Measurements from ENCODE around the gene GSDME. TPM values are rescaled to one million over a fixed set of nuclear protein-coding genes. Genes with fewer than 3 reads are reported as not detected.
"Not testable (repeated sequence)": the region's sequence is repeated elsewhere in the genome, so short reads cannot be mapped to it uniquely, and the experiment has no call there.

Gene GSDME
- total and polyA plus RNA-seq, 12 donors = 2.6 to 70.6 (median 6.3) TPM

DNA sequence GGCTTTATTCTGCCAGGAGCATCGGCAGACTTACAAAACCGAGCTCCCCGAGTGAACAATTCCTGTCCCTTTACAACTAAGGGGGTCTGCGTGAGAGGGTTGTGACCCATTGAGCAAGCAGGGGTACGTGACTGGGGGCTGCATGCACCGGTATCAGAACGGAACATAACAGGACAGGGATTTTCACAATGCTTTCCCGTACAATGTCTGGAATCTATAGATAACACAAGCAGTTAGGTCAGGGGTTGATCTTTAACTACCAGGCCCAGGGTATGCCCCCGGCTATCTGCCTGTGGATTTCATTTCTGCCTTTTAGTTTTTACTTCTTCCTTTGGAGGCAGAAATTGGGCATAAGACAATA, 38.1 kb upstream of the GSDME start:
- intact Hi-C loops (cut with DNase I) = no loop called here
- Histone ChIP-seq H3K36me3 (replicated peaks in 1 of 2) (no peaks in the 10 kb centered on the region), H3K9me3 (replicated peaks in 1 of 3) (no peaks in the 10 kb centered on the region), H3K27me3 (no peaks in the 10 kb centered on the region), H3K4me1 (replicated peaks in 1 of 2) (no peaks in the 10 kb centered on the region), H3K27ac (no peak overlapping the region), H3K4me3 (no peak overlapping the region)
- WGBS, 4 donors = 78 to 92% (median 91%) methylated on average over 9 of the region's 9 CpGs
- TF ChIP-seq POLR2A (IDR thresholded peaks at IDR 0.05) = no peak
- TF ChIP-seq, protein P1, sequence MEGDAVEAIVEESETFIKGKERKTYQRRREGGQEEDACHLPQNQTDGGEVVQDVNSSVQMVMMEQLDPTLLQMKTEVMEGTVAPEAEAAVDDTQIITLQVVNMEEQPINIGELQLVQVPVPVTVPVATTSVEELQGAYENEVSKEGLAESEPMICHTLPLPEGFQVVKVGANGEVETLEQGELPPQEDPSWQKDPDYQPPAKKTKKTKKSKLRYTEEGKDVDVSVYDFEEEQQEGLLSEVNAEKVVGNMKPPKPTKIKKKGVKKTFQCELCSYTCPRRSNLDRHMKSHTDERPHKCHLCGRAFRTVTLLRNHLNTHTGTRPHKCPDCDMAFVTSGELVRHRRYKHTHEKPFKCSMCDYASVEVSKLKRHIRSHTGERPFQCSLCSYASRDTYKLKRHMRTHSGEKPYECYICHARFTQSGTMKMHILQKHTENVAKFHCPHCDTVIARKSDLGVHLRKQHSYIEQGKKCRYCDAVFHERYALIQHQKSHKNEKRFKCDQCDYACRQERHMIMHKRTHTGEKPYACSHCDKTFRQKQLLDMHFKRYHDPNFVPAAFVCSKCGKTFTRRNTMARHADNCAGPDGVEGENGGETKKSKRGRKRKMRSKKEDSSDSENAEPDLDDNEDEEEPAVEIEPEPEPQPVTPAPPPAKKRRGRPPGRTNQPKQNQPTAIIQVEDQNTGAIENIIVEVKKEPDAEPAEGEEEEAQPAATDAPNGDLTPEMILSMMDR (IDR thresholded peaks at IDR 0.05) = no peak
- no peak for DNase-seq

DNA sequence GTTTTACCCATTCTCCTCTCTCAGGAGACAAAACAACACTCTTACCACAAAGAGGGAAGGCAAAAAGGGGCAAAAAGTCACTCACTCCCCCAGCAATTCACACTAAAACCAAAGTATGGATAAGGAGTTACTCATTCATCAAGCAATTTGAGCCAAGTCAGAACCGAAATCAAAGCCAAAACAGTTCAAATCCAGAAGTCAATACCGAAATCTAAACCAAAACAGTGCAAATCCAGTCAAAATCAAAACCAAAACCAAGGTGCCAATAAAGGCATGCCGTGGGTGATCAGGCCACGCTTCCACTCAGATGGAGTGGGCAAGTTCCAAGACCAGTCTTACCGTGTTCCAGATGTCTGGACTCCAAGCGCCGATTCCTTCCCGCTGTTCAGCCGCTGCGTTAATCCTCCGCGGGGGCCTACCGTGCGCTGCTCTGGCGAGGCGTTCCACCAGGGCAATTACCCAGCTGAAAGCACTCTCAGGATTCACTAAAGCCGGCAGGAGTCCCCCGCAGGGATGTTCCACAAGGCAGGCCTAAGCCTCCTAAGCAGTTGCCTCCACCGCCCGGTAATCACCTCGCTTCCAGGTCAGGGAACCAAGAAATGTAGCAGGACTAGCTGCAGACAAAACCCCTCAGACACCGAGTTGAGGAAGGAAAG, 37.6 kb upstream of the GSDME start:
- intact Hi-C loops (cut with DNase I) = not testable (repeated sequence)

DNA sequence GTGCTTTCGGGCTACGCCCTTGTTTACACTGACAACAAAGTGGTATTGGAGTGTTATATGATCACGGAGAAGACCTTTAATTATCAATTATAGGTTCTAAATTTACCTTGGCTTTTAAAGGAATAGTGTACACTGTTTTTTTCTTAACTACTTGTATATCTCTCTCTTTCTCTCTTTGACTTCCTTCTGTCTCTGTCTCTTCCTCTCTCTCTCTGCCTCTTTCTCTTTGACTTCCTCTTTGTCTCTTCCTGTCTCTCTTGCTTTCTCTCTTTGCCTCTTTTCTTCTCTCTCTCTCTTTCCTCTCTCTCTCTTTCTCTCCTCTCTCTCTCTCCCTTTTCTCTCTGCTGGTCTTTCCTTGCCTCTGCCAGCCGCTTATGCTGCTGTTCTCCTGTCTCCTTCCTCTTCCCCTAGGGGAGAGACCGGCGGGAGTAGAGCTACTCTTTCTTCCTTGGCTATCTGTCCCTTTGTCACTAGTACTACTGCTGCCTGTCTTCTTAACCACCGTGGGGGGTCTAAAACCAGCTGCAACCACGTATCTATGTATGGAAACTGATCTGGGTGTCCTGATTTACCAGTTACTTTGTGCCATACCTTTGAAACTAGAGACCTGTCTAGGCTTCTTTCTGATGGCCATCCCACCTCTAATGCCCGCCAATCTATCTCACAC, 36.9 kb upstream of the GSDME start:
- no peak for DNase-seq
- intact Hi-C loops (cut with DNase I) = no loop called here

More for the DNA sequence above, 37.6 kb upstream of the GSDME start:
- H3K4me3 ChIP-seq; H3K27me3 ChIP-seq; H3K36me3 ChIP-seq (replicated peaks in 1 of 2); H3K9me3 ChIP-seq (replicated peaks in 1 of 3); H3K27ac ChIP-seq; H3K4me1 ChIP-seq (replicated peaks in 1 of 2); DNase-seq: not testable (repeated sequence)
- 92 to 97% (median 94%) methylated on average over 22 of the region's 22 CpGs for WGBS, 4 donors

DNA sequence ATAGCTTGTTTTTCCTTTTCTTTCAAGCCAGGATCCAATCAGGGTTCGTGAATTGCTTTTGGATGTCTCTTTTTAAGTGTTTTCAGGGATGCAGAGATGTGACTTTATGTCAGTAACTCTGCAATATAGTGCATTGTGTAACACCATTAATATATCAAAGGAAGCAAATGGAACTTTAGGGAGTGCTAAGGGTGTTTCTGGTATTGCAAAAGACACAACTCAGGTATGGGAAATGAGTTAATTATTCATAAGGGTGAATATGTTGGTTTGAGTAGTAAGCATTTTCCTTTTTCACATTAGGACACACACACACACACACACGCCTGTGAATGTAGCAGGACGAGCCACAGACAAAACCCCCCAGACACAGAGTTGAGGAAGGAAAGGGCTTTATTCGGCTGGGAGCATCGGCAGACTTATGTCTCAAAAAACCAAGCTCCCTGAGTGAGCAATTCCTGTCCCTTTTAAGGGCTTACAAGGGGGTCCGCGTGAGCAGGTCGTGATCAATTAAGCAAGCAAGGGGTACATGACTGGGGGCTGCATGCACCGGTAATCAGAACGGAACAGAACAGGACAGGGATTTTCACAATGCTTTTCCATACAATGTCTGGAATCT, 31.8 kb upstream of the GSDME start:
- H3K4me1 ChIP-seq (replicated peaks in 1 of 2) = no peaks in the 10 kb centered on the region
- intact Hi-C loops (cut with DNase I) = no loop called here
- no peak for DNase-seq
- H3K4me3 ChIP-seq = no peak overlapping the region
- H3K27me3 ChIP-seq = no peaks in the 10 kb centered on the region
- no peaks in the 10 kb centered on the region for H3K36me3 ChIP-seq (replicated peaks in 1 of 2)
- no peak overlapping the region for H3K27ac ChIP-seq
- H3K9me3 ChIP-seq (replicated peaks in 1 of 3) = no peaks in the 10 kb centered on the region
- WGBS, 4 donors = 82 to 95% (median 89%) methylated on average over 10 of the region's 10 CpGs
- TF ChIP-seq, protein P1 (IDR thresholded peaks at IDR 0.05) = no peak
- no peak for TF ChIP-seq POLR2A (IDR thresholded peaks at IDR 0.05)

More for the DNA sequence above, 36.9 kb upstream of the GSDME start:
- Histone ChIP-seq H3K4me3 (no peak overlapping the region), H3K4me1 (replicated peaks in 1 of 2) (no peaks in the 10 kb centered on the region), H3K9me3 (replicated peaks in 1 of 3) (no peaks in the 10 kb centered on the region), H3K27me3 (no peaks in the 10 kb centered on the region), H3K27ac (no peak overlapping the region), H3K36me3 (replicated peaks in 1 of 2) (no peaks in the 10 kb centered on the region)
- no peak for TF ChIP-seq POLR2A (IDR thresholded peaks at IDR 0.05)
- TF ChIP-seq, protein P1 (IDR thresholded peaks at IDR 0.05) = no peak
- WGBS, 4 donors = 69 to 77% (median 74%) methylated on average over 9 of the region's 9 CpGs
